ENCODE data around the gene ABHD2. TPM values are rescaled to one million over a fixed set of nuclear protein-coding genes. Genes with fewer than 3 reads are reported as not detected.

The ABHD2 gene
- total RNA-seq, 4 donors from 2014 or later, result 37.8 to 81.5 (median 58.3) TPM

GRCh38 chr15:89171136-89172072, 83.1 kb downstream of the ABHD2 start:
- no peaks in the 10 kb centered on the region for H3K9me3 ChIP-seq
- H3K4me1 ChIP-seq, result peaks cover 0 to 17% (median 10%) of the 10 kb centered on the region in 4 donors
- peaks cover 0 to 9% (median 3%) of the 10 kb centered on the region in 4 donors for H3K36me3 ChIP-seq
- intact Hi-C loops (cut with DNase I; ENCODE audit: low total_unique reads), result loop anchor here (10.0 kb wide), 1 partner anchor 267 kb away; no protein-coding TSS in a partner anchor
- DNase-seq, result peak; percentile 54
- WGBS, 2 donors (ENCODE audit: low coverage in 1 of 2), result 57 to 66% methylated on average over 6 to 12 of the region's 12 CpGs
- H3K4me3 ChIP-seq, result no peak overlapping the region
- TF ChIP-seq CTCF (IDR thresholded peaks at IDR 0.05) (peak; percentile 59 to 73 (median 68)), POLR2AphosphoS5 (IDR thresholded peaks at IDR 0.05) (no peak)
- no peak overlapping the region for H3K27ac ChIP-seq
- in situ Hi-C loops (cut with MboI; ENCODE audit: low pct_ligation_motif_present in 1 of 4, low pct_unique_long_range_greater_than_20kb in 1 of 4, low sequenced_read_pairs in 3 of 4), result loop anchor here (5.0 to 25.0 kb wide), 4 partner anchors 114 to 267 kb away; partner anchors contain the start of gene MFGE8 (in 1 of the 4)
- no peaks in the 10 kb centered on the region for H3K27me3 ChIP-seq

GRCh38 chr15:89172921-89173320, 84.7 kb downstream of the ABHD2 start:
- DNase-seq, result no peak
- H3K4me3 ChIP-seq, result no peak overlapping the region
- H3K36me3 ChIP-seq, result peaks cover 0 to 14% (median 4%) of the 10 kb centered on the region in 4 donors
- intact Hi-C loops (cut with DNase I; ENCODE audit: low total_unique reads), result loop anchor here (10.0 kb wide), 1 partner anchor 268 kb away; no protein-coding TSS in a partner anchor
- WGBS, 2 donors (ENCODE audit: low coverage in 1 of 2), result 92 to 100% methylated on average over 1 to 2 of the region's 2 CpGs
- H3K27me3 ChIP-seq, result no peaks in the 10 kb centered on the region
- no peak for TF ChIP-seq EP300 (IDR thresholded peaks at IDR 0.05; ENCODE audit: low read depth)
- TF ChIP-seq POLR2A (IDR thresholded peaks at IDR 0.05), result no peak
- no peak for TF ChIP-seq CTCF (IDR thresholded peaks at IDR 0.05)
- TF ChIP-seq POLR2AphosphoS5 (IDR thresholded peaks at IDR 0.05), result no peak
- in situ Hi-C loops (cut with MboI; ENCODE audit: low pct_ligation_motif_present in 1 of 4, low pct_unique_long_range_greater_than_20kb in 1 of 4, low sequenced_read_pairs in 3 of 4), result loop anchor here (5.0 to 25.0 kb wide), 4 partner anchors 116 to 268 kb away; partner anchors contain the start of gene MFGE8 (in 1 of the 4)
- no peaks in the 10 kb centered on the region for H3K9me3 ChIP-seq
- H3K27ac ChIP-seq, result no peak overlapping the region
- peaks cover 0 to 2% (median 1%) of the 10 kb centered on the region in 4 donors for H3K4me1 ChIP-seq

GRCh38 chr15:89174476-89174875, 86.2 kb downstream of the ABHD2 start:
- WGBS, 2 donors (ENCODE audit: low coverage in 1 of 2), result 68 to 78% methylated on average over 4 to 5 of the region's 5 CpGs
- Histone ChIP-seq H3K27me3 (no peaks in the 10 kb centered on the region), H3K4me3 (no peak overlapping the region), H3K9me3 (no peaks in the 10 kb centered on the region), H3K36me3 (peaks cover 0 to 14% (median 4%) of the 10 kb centered on the region in 4 donors), H3K4me1 (no peaks in the 10 kb centered on the region), H3K27ac (no peak overlapping the region)
- in situ Hi-C loops (cut with MboI; ENCODE audit: low pct_ligation_motif_present in 1 of 4, low pct_unique_long_range_greater_than_20kb in 1 of 4, low sequenced_read_pairs in 3 of 4), result loop anchor here (5.0 to 25.0 kb wide), 4 partner anchors 117 to 270 kb away; partner anchors contain the start of gene MFGE8 (in 1 of the 4)
- no peak for DNase-seq
- intact Hi-C loops (cut with DNase I; ENCODE audit: low total_unique reads), result loop anchor here (10.0 kb wide), 1 partner anchor 270 kb away; no protein-coding TSS in a partner anchor
- TF ChIP-seq POLR2A (IDR thresholded peaks at IDR 0.05) (no peak), EP300 (IDR thresholded peaks at IDR 0.05; ENCODE audit: low read depth) (no peak), POLR2AphosphoS5 (IDR thresholded peaks at IDR 0.05) (no peak), CTCF (IDR thresholded peaks at IDR 0.05) (no peak)

GRCh38 chr15:89175617-89176191, 87.4 kb downstream of the ABHD2 start:
- no peaks in the 10 kb centered on the region for H3K4me1 ChIP-seq
- TF ChIP-seq POLR2A (IDR thresholded peaks at IDR 0.05) (no peak), POLR2AphosphoS5 (IDR thresholded peaks at IDR 0.05) (no peak), CTCF (IDR thresholded peaks at IDR 0.05) (no peak), EP300 (IDR thresholded peaks at IDR 0.05; ENCODE audit: low read depth) (no peak)
- H3K27me3 ChIP-seq, result no peaks in the 10 kb centered on the region
- H3K9me3 ChIP-seq, result no peaks in the 10 kb centered on the region
- no peak overlapping the region for H3K27ac ChIP-seq
- peaks cover 0 to 14% (median 4%) of the 10 kb centered on the region in 4 donors for H3K36me3 ChIP-seq
- DNase-seq, result no peak
- intact Hi-C loops (cut with DNase I; ENCODE audit: low total_unique reads) (loop anchor here (5.0 to 10.0 kb wide), 2 partner anchors 118 to 271 kb away; no protein-coding TSS in a partner anchor), in situ Hi-C loops (cut with MboI; ENCODE audit: low pct_ligation_motif_present in 1 of 4, low pct_unique_long_range_greater_than_20kb in 1 of 4, low sequenced_read_pairs in 3 of 4) (loop anchor here (10.0 to 25.0 kb wide), 4 partner anchors 113 to 271 kb away; partner anchors contain the start of gene MFGE8 (in 1 of the 4))
- 81 to 85% methylated on average over 6 to 13 of the region's 13 CpGs for WGBS, 2 donors (ENCODE audit: low coverage in 1 of 2)
- H3K4me3 ChIP-seq, result no peak overlapping the region
